Mucosa of stomach (tissue), 1 donor: ENCODE measurements around the gene ADARB2.

Experiments
- H3K27me3 ChIP-seq: one replicate; pipeline ENCODE4 v1.7.0; 2013; ENCODE audit warnings: mild to moderate bottlenecking, low read length; ENCODE audit not compliant: control insufficient read depth, insufficient read depth
- H3K36me3 ChIP-seq: one replicate; pipeline ENCODE4 v1.7.0; 2013; ENCODE audit warnings: low read length; ENCODE audit not compliant: control insufficient read depth, insufficient read depth
- H3K4me1 ChIP-seq: one replicate; pipeline ENCODE4 v1.7.0; 2013; ENCODE audit warnings: mild to moderate bottlenecking, low read length; ENCODE audit not compliant: control insufficient read depth, insufficient read depth
- H3K4me3 ChIP-seq: one replicate; pipeline ENCODE4 v1.7.0; 2013; ENCODE audit warnings: low read length
- H3K9ac ChIP-seq: one replicate; pipeline ENCODE4 v1.7.0; 2013; ENCODE audit warnings: mild to moderate bottlenecking, low read length, moderate library complexity
- H3K9me3 ChIP-seq: one replicate; pipeline ENCODE4 v1.7.0; 2013; ENCODE audit warnings: mild to moderate bottlenecking, low read length, moderate library complexity; ENCODE audit not compliant: control insufficient read depth
- donor health status: Pancreatic carcinoma.

ADARB2 gene

DNA sequence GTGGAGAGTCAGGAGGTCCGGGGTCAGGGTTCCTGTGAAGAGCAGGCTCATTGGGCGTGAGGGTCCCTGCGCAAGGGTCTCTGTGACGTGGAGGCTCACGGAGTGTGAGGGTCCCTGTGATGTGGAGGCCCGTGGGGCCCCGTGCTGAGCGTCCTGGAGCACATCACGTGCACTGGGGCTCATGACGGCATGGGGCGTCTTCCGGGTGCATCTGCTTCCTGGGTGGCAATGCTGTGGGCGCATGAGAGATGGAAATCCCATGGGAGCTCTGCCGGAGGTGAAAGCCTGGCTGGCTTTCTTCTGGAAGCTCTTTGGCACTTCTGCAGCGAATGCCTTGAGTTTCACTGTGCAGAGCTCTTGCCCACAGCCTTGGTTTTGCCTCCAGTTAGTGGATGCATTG, 609.7 kb downstream of the ADARB2 start:
- no peaks in the 10 kb centered on the region for H3K27me3 ChIP-seq
- H3K9ac ChIP-seq = no peak overlapping the region
- no peaks in the 10 kb centered on the region for H3K4me1 ChIP-seq
- H3K36me3 ChIP-seq = peaks cover 8% of the 10 kb centered on the region
- H3K9me3 ChIP-seq = no peaks in the 10 kb centered on the region
- H3K4me3 ChIP-seq = no peak overlapping the region
